Type B pancreatic cell (in vitro differentiated cells): Measurements from ENCODE around the gene KCTD13. TPM values are rescaled to one million over a fixed set of nuclear protein-coding genes. Genes with fewer than 3 reads are reported as not detected.
A peak's percentile ranks its signal among the peaks of the same experiment; 100 is the strongest.

Source experiments
- DNase-seq: peaks from one replicate; pipeline ENCODE4 v3.0.0; 2021; ENCODE audit warnings: mixed read lengths; ENCODE audit not compliant: unreplicated experiment; ENCODE audit errors: extremely low spot score
- H3K27ac Mint-ChIP-seq: 2 replicates; pipeline ENCODE4 v1.8.0; 2021; ENCODE audit warnings: mild to moderate bottlenecking, mixed read lengths
- H3K27me3 Mint-ChIP-seq: 2 replicates; pipeline ENCODE4 v1.8.0; 2021; ENCODE audit warnings: mixed read lengths
- H3K36me3 Mint-ChIP-seq: 2 replicates; pipeline ENCODE4 v1.8.0; 2021; ENCODE audit warnings: mixed read lengths
- H3K4me1 Mint-ChIP-seq: one replicate; pipeline ENCODE4 v1.8.0; 2021; ENCODE audit warnings: mixed read lengths; ENCODE audit not compliant: unreplicated experiment
- H3K4me3 Mint-ChIP-seq: 2 replicates; pipeline ENCODE4 v1.8.0; 2021; ENCODE audit warnings: mild to moderate bottlenecking, mixed read lengths
- H3K9me3 Mint-ChIP-seq: 2 replicates; pipeline ENCODE4 v1.8.0; 2021; ENCODE audit warnings: mixed read lengths
- CTCF ChIP-seq: fragments of 200-600 bp; sonication (generic); conservative IDR thresholded peaks from 2 replicates; pipeline ENCODE4 v1.5.0; 2021; ENCODE audit warnings: antibody characterized with exemption, mild to moderate bottlenecking
- total RNA-seq: library from RNA; stranded (reverse); gene quantifications from 2 replicates; pipeline ENCODE4 v1.2.1, GENCODE V29; 2021; ENCODE audit warnings: low replicate concordance

Gene KCTD13
- total RNA-seq, 1 donor from 2014 or later = 20.6 TPM

GRCh38 chr16:29860218-29860617 is 65.8 kb downstream of the KCTD13 start:
- Mint-ChIP-seq H3K4me3 (peak overlapping the region; percentile 98), H3K4me1 (peaks cover 15% of the 10 kb centered on the region), H3K9me3 (no peaks in the 10 kb centered on the region), H3K36me3 (peaks cover 8% of the 10 kb centered on the region), H3K27ac (no peak overlapping the region), H3K27me3 (no peaks in the 10 kb centered on the region)
- no peak for TF ChIP-seq CTCF
- DNase-seq = no peak

GRCh38 chr16:29858974-29859373 is 67.1 kb downstream of the KCTD13 start:
- Mint-ChIP-seq H3K9me3 (no peaks in the 10 kb centered on the region), H3K4me3 (peak overlapping the region; percentile 31), H3K4me1 (peaks cover 15% of the 10 kb centered on the region), H3K36me3 (peaks cover 8% of the 10 kb centered on the region), H3K27me3 (no peaks in the 10 kb centered on the region), H3K27ac (no peak overlapping the region)
- no peak for DNase-seq
- no peak for TF ChIP-seq CTCF

GRCh38 chr16:29858149-29858849 is 67.7 kb downstream of the KCTD13 start:
- peaks cover 11% of the 10 kb centered on the region for H3K4me1 Mint-ChIP-seq
- peaks cover 8% of the 10 kb centered on the region for H3K36me3 Mint-ChIP-seq
- DNase-seq = no peak
- TF ChIP-seq CTCF = no peak
- H3K4me3 Mint-ChIP-seq = peak overlapping the region; percentile 65
- H3K9me3 Mint-ChIP-seq = no peaks in the 10 kb centered on the region
- no peaks in the 10 kb centered on the region for H3K27me3 Mint-ChIP-seq
- H3K27ac Mint-ChIP-seq = no peak overlapping the region

- Mint-ChIP-seq H3K4me3 (no peak overlapping the region), H3K9me3 (no peaks in the 10 kb centered on the region), H3K4me1 (peaks cover 8% of the 10 kb centered on the region), H3K27ac (no peak overlapping the region), H3K36me3 (peaks cover 8% of the 10 kb centered on the region), H3K27me3 (no peaks in the 10 kb centered on the region)
- DNase-seq = no peak
- TF ChIP-seq CTCF = no peak
Observed at GRCh38 chr16:29857133-29857760, 68.8 kb downstream of the KCTD13 start.

Other genes with a start within 250 kb of the KCTD13 start
- gene QPRT, start 247.0 kb downstream of the KCTD13 start, total RNA-seq = 92.3 and 129 TPM in 2 replicates
- gene C16orf54, start 180.2 kb downstream of the KCTD13 start, total RNA-seq = 2.1 and 3.3 TPM in 2 replicates
- gene ZG16, start 148.0 kb downstream of the KCTD13 start, total RNA-seq = 0.85 and 1.5 TPM in 2 replicates
- gene KIF22, start 135.5 kb downstream of the KCTD13 start, total RNA-seq = 54.8 and 112 TPM in 2 replicates
- 207 and 294 TPM in 2 replicates for gene MAZ, start 119.7 kb downstream of the KCTD13 start, total RNA-seq
- gene PRRT2, start 114.0 kb downstream of the KCTD13 start, total RNA-seq = 1.4 and 15.1 TPM in 2 replicates
- 25.5 and 33.5 TPM in 2 replicates for gene PAGR1, start 110.1 kb downstream of the KCTD13 start, total RNA-seq
- 27.4 and 46.3 TPM in 2 replicates for gene MVP, start 105.8 kb downstream of the KCTD13 start, total RNA-seq
- gene CDIPT, start 63.0 kb downstream of the KCTD13 start, total RNA-seq = 58.0 and 73.3 TPM in 2 replicates
- 19.3 and 19.4 TPM in 2 replicates for gene SEZ6L2, start 26.7 kb downstream of the KCTD13 start, total RNA-seq
- 7.8 TPM in 2 replicates for gene ASPHD1, start 25.7 kb downstream of the KCTD13 start, total RNA-seq
- gene TMEM219, start 35.9 kb upstream of the KCTD13 start, total RNA-seq = 72.4 and 73.5 TPM in 2 replicates
- gene TAOK2, start 47.6 kb upstream of the KCTD13 start, total RNA-seq = 42.6 and 52.4 TPM in 2 replicates
- 13.7 and 20.9 TPM in 2 replicates for gene HIRIP3, start 69.4 kb upstream of the KCTD13 start, total RNA-seq
- 52.8 and 78.7 TPM in 2 replicates for gene INO80E, start 70.0 kb upstream of the KCTD13 start, total RNA-seq
- 6.9 and 9.7 TPM in 2 replicates for gene DOC2A, start 84.8 kb upstream of the KCTD13 start, total RNA-seq
- gene C16orf92, start 97.0 kb upstream of the KCTD13 start, total RNA-seq = not detected in 2 replicates
- gene TLCD3B, start 105.0 kb upstream of the KCTD13 start, total RNA-seq = 0.31 and 2.1 TPM in 2 replicates
- gene ALDOA, start 139.5 kb upstream of the KCTD13 start, total RNA-seq = 620 and 1,017 TPM in 2 replicates
- 128 and 155 TPM in 2 replicates for gene PPP4C, start 149.8 kb upstream of the KCTD13 start, total RNA-seq
- gene TBX6, start 165.7 kb upstream of the KCTD13 start, total RNA-seq = 1.6 TPM in 2 replicates
- 37.9 and 61.9 TPM in 2 replicates for gene YPEL3, start 170.0 kb upstream of the KCTD13 start, total RNA-seq
- 19.7 and 23.2 TPM in 2 replicates for gene GDPD3, start 187.3 kb upstream of the KCTD13 start, total RNA-seq
- 79.6 and 88.0 TPM in 2 replicates for gene MAPK3, start 197.0 kb upstream of the KCTD13 start, total RNA-seq